ENCODE measurements around the gene ATP6V1B1. TPM values are rescaled to one million over a fixed set of nuclear protein-coding genes. Genes with fewer than 3 reads are reported as not detected.

Gene ATP6V1B1
- total and polyA plus RNA-seq, 2 of the 4 experiments (the other 2 are of a cell fraction), result 1.3 TPM; not detected in 1

GRCh38 chr2:70932631-70933230 lies 3.0 kb upstream of the ATP6V1B1 start:
- no peaks in the 10 kb centered on the region for H3K9me1 ChIP-seq (ENCODE audit: insufficient read depth, low read length)
- H2BK120ac ChIP-seq (ENCODE audit: low read depth, low read length), result no peak overlapping the region
- in situ Hi-C loops (cut with MboI; ENCODE audit: low sequenced_read_pairs), result no loop called here
- ATAC-seq (ENCODE audit: low read depth) (no peak), DNase-seq (no peak)
- H3K27ac ChIP-seq (ENCODE audit: insufficient read depth, low read length), result no peak overlapping the region
- no peak overlapping the region for H3K9ac ChIP-seq (ENCODE audit: low read depth, low read length)
- no peak overlapping the region for H4K5ac ChIP-seq (ENCODE audit: low read depth, low read length)
- dilution Hi-C loops (cut with HindIII; ENCODE audit: low sequenced_read_pairs, unreplicated experiment), result no loop called here
- H3K4ac ChIP-seq (ENCODE audit: low read depth, low read length), result no peak overlapping the region
- H3K4me1 ChIP-seq (ENCODE audit: control insufficient read depth, insufficient read depth, low read length), result no peaks in the 10 kb centered on the region
- no peak overlapping the region for H2BK5ac ChIP-seq (ENCODE audit: low read depth, low read length, poor library complexity, severe bottlenecking)
- H4K8ac ChIP-seq (ENCODE audit: low read depth in 2 of 2, low read length in 2 of 2), result no peak overlapping the region
- CTCF ChIA-PET, result no interaction called here
- no peak overlapping the region for H3K56ac ChIP-seq (ENCODE audit: extremely low read depth, insufficient read depth, low read length)
- H3K14ac ChIP-seq (replicated peaks; ENCODE audit: low read depth, low read length), result no peak overlapping the region
- H3K23ac ChIP-seq (ENCODE audit: low read depth, low read length), result no peak overlapping the region
- intact Hi-C loops (cut with micrococcal nuclease), result no loop called here
- TF ChIP-seq CHD1 (IDR thresholded peaks at IDR 0.05; ENCODE audit: low read depth, low read length) (no peak), USF2 (IDR thresholded peaks at IDR 0.05; ENCODE audit: low read depth, low read length) (no peak), NFE2L2 (IDR thresholded peaks at IDR 0.05; ENCODE audit: low read depth, low read length) (no peak), RAD21 (IDR thresholded peaks at IDR 0.05; ENCODE audit: low read length) (no peak), FOS (IDR thresholded peaks at IDR 0.05; ENCODE audit: low read depth, low read length) (no peak), ELK1 (IDR thresholded peaks at IDR 0.05; ENCODE audit: borderline replicate concordance, low read depth, low read length) (no peak), CEBPB (IDR thresholded peaks at IDR 0.05; ENCODE audit: low read depth, low read length) (no peak), MAZ (IDR thresholded peaks at IDR 0.05; ENCODE audit: borderline replicate concordance, low read depth, low read length) (no peak), RCOR1 (IDR thresholded peaks at IDR 0.05; ENCODE audit: insufficient replicate concordance, low read length) (no peak), RFX5 (IDR thresholded peaks at IDR 0.05; ENCODE audit: low read depth, low read length) (no peak), CTCF (conservative IDR thresholded peaks at IDR 0.05; ENCODE audit: low read depth, low read length) (no peak), BHLHE40 (IDR thresholded peaks at IDR 0.05; ENCODE audit: low read depth, low read length) (no peak), POLR2A (IDR thresholded peaks at IDR 0.05; ENCODE audit: low read depth, low read length) (no peak), MAFK (IDR thresholded peaks at IDR 0.05; ENCODE audit: low read depth, low read length) (no peak), MXI1 (IDR thresholded peaks at IDR 0.05; ENCODE audit: borderline replicate concordance, low read depth, low read length) (no peak), SMC3 (IDR thresholded peaks at IDR 0.05; ENCODE audit: low read depth, low read length) (no peak)
- H2AK5ac ChIP-seq (ENCODE audit: low read depth, low read length), result no peak overlapping the region
- H2AFZ ChIP-seq (replicated peaks; ENCODE audit: low read length, poor library complexity), result no peak overlapping the region
- H3K36me3 ChIP-seq (ENCODE audit: control insufficient read depth, insufficient read depth, low read length), result no peaks in the 10 kb centered on the region
- H2AK9ac ChIP-seq (replicated peaks; ENCODE audit: low read depth, low read length, poor library complexity), result no peak overlapping the region
- no peak overlapping the region for H2BK15ac ChIP-seq (ENCODE audit: low read depth, low read length)
- POLR2A ChIA-PET (ENCODE audit: unreplicated experiment), result no interaction called here
- no peak overlapping the region for H3K4me3 ChIP-seq (ENCODE audit: insufficient read depth, low read depth, low read length)
- no peak overlapping the region for H3K18ac ChIP-seq (ENCODE audit: low read depth, low read length)
- 79% methylated on average over 7 of the region's 21 CpGs; no CpG with 5 or more reads in 1 of the 2 experiments for WGBS, 2 experiments (ENCODE audit: extremely low coverage in 2 of 2, insufficient read length in 1 of 2)
- H4K91ac ChIP-seq (ENCODE audit: insufficient read depth, low read depth, low read length), result no peak overlapping the region
- peaks cover 3% of the 10 kb centered on the region; the same call in 1 of the 2 replicates for H3K27me3 ChIP-seq (ENCODE audit: control insufficient read depth, insufficient read depth, low read length)
- H3K4me2 ChIP-seq (ENCODE audit: low read depth, low read length), result no peak overlapping the region
- no peaks in the 10 kb centered on the region for H3K79me1 ChIP-seq (ENCODE audit: low read depth in 1 of 2, low read length in 2 of 2)
- no peak overlapping the region for H2BK20ac ChIP-seq (ENCODE audit: low read depth, low read length)
- no TSS peak for BruUV-seq (replicated peaks)
- H3K9me3 ChIP-seq (ENCODE audit: control insufficient read depth, insufficient read depth, low read length), result no peaks in the 10 kb centered on the region
- no peaks in the 10 kb centered on the region; the same call in none of the 2 replicates for H4K20me1 ChIP-seq (ENCODE audit: insufficient read depth, low read length)

All from IMR-90 (cell line).